T47D (cell line): ENCODE measurements around the gene BOC.

Source experiments
- DNase-seq, 2 experiments: peaks; one replicate each; pipeline versions ENCODE4 v3.0.0 to v3.0.0-alpha.2; 2011 to 2012; ENCODE audit warnings: low read depth in 1 of 2, low spot score in 1 of 2
- JUND ChIP-seq: IDR thresholded peaks from 2 replicates; pipeline ENCODE4 v1.6.1; 2012; ENCODE audit warnings: low read depth
- in situ Hi-C: cut with HindIII; loops from 2 replicates; pipeline ENCODE4 v1.10.0; 2016; ENCODE audit warnings: low sequenced_read_pairs, low pct_unique_long_range_greater_than_20kb

The BOC gene

GRCh38 chr3:113205481-113205880 is 5.9 kb upstream of the BOC start:
- DNase-seq = peak; percentile 33 to 68
- in situ Hi-C loops = no loop called here
- TF ChIP-seq JUND = no peak

- no peak for DNase-seq
- in situ Hi-C loops = no loop called here
- no peak for TF ChIP-seq JUND
Measured at GRCh38 chr3:113210604-113211329, 590 bp upstream of the BOC start.

DNA sequence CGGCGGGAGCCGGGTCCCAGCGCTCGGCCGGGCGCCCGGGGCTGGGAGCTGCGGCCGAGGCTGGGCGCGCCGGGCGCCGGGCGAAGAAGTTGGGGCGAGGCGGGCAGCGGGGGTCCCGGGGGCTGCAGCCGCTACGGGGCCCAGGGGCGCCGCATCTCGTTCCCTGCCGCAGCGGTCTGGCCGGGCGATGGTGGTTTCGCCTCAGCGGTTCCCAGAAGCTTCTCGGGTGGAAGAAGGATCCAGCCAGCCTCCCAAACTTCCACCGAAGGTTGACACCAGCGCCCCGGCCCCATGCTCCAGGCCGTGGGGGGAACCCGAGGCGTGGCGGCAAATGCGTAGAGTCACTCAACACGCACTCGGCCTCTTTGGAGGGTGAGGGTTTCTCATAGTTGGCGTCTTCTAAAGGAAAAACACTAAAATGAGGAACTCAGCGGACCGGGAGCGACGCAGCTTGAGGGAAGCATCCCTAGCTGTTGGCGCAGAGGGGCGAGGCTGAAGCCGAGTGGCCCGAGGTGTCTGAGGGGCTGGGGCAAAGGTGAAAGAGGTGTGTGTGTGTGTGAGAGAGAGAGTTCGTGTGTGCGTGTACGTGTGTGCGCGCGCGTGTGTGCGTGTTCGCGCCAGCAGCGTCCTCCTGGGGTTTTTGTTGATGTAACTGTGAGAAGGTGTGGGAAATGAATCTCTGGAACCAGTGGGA is 940 bp downstream of the BOC start:
- peak; percentile 17 to 50 for DNase-seq
- in situ Hi-C loops = no loop called here
- TF ChIP-seq JUND = no peak

GRCh38 chr3:113212844-113213375 is 1.6 kb downstream of the BOC start:
- in situ Hi-C loops = no loop called here
- TF ChIP-seq JUND = no peak
- DNase-seq = no peak

DNA sequence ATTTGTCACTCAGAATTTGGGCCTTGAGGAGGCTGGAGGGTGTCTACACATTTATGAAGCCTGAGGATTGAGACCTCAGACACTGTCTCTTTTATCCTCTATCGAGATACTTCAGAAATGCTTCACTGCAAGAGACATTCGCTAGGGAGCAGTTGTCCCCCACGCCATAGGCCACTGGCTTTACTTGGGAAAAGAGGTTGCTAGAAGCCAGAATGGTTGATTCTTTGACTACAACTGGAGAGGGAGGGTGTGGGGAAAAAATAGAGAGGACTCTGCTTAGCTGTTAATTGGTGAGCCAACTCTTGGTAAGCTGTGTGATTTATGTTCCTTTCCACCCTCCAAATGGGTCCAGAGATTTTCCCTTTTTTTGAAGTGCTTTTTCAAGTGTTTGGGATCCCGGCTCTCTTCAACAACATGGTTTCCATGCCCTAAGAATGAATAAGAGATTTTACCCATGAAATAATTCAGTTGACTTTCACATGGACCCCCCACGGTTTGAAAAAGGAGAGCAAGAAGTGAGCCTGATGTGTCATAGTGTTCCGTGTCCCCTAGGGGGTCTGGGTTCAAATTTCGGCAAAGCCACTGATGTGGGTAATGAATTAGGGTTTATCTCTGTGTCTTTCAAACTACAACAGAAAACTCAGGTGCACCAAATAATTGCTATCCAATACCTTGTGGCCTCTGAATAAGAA is 2.7 kb downstream of the BOC start:
- no peak for DNase-seq
- in situ Hi-C loops = no loop called here
- TF ChIP-seq JUND = no peak

GRCh38 chr3:113214917-113215595 is 3.7 kb downstream of the BOC start:
- DNase-seq = no peak
- in situ Hi-C loops = no loop called here
- no peak for TF ChIP-seq JUND

GRCh38 chr3:113216393-113216792 is 5.0 kb downstream of the BOC start:
- in situ Hi-C loops = no loop called here
- no peak for TF ChIP-seq JUND
- DNase-seq = no peak

DNA sequence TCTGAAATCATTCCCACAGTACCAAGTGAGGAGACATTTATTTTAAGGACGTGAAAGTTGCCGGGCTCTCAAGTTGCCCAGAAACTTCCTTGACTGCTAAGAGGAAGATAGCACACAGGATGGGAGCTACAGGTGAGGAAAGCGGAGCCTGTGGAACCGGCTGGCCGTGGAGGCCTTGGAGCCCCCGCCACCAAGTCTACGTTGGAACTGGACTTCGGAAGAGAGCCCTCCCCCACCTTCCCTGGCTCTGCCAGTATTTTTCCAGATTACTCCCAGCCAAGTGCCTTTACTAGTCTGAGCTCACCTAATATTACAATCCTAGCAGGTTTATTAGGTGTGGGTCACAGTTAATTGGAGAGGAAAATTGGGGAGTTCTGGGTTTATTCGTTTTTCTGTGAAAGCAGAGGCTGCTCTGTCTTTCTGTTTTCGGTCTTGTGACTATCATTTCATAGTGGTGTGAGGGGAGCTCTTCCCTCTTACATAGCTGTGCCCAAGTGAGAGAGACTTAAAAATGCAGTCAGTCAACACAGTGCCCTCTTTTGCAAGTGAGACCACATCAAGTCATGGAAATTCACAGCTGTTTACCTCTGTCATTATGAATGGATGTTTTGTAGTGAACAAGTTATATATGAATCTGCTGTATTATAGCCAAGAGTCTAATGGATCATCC is 6.8 kb downstream of the BOC start:
- in situ Hi-C loops = no loop called here
- no peak for DNase-seq
- TF ChIP-seq JUND = no peak

GRCh38 chr3:113218681-113219045 is 7.3 kb downstream of the BOC start:
- in situ Hi-C loops = no loop called here
- no peak for DNase-seq
- TF ChIP-seq JUND = no peak

- no peak for DNase-seq
- TF ChIP-seq JUND = no peak
- in situ Hi-C loops = no loop called here
Measured at GRCh38 chr3:113219605-113220300, 8.4 kb downstream of the BOC start.

- TF ChIP-seq JUND = no peak
- no peak for DNase-seq
- in situ Hi-C loops = no loop called here
Measured at GRCh38 chr3:113220721-113221120, 9.4 kb downstream of the BOC start.
